GM23338 (cell line): Measurements from ENCODE around the gene RNLS. TPM values are rescaled to one million over a fixed set of nuclear protein-coding genes. Genes with fewer than 3 reads are reported as not detected.

Experiments used
- ATAC-seq: fragments of 200-7000 bp; cut with Tn5 transposase; 3 replicates; pipeline ENCODE4 v1.9.1; 2020
- DNase-seq: peaks from one replicate; pipeline ENCODE4 v3.0.0-alpha.2; 2015; ENCODE audit warnings: low spot score
- H2AFZ ChIP-seq: fragments of 200-600 bp; sonication (generic); 2 replicates; pipeline ENCODE4 v1.8.0; 2016; ENCODE audit warnings: antibody characterized with exemption, mild to moderate bottlenecking, moderate library complexity
- H3F3A ChIP-seq: fragments of 200-600 bp; sonication (generic); replicated peaks from 2 replicates; pipeline ENCODE4 v1.8.0; 2017; ENCODE audit warnings: antibody characterized with exemption, mixed run types, low read depth
- H3K27ac ChIP-seq: fragments of 200-600 bp; sonication (generic); 2 replicates; pipeline ENCODE4 v1.6.1; 2016; ENCODE audit warnings: low read depth
- H3K27me3 ChIP-seq: fragments of 200-600 bp; sonication (generic); 2 replicates; pipeline ENCODE4 v1.8.0; 2016; ENCODE audit warnings: mild to moderate bottlenecking, mixed run types, moderate library complexity; ENCODE audit not compliant: insufficient read depth
- H3K36me3 ChIP-seq: fragments of 200-600 bp; sonication (generic); 2 replicates; pipeline ENCODE4 v1.8.0; 2016; ENCODE audit warnings: mild to moderate bottlenecking; ENCODE audit not compliant: insufficient read depth
- H3K4me1 ChIP-seq: fragments of 200-600 bp; sonication (generic); 2 replicates; pipeline ENCODE4 v1.8.0; 2016; ENCODE audit warnings: mild to moderate bottlenecking, moderate library complexity; ENCODE audit not compliant: insufficient read depth
- H3K4me2 ChIP-seq: fragments of 200-600 bp; sonication (generic); 2 replicates; pipeline ENCODE4 v1.7.1; 2017; ENCODE audit warnings: mixed run types
- H3K4me3 ChIP-seq: fragments of 200-600 bp; sonication (generic); 2 replicates; pipeline ENCODE4 v1.6.1; 2016; ENCODE audit warnings: mixed run types
- H3K79me2 ChIP-seq: fragments of 200-600 bp; sonication (generic); replicated peaks from 2 replicates; pipeline ENCODE4 v1.8.0; 2017; ENCODE audit warnings: mild to moderate bottlenecking; ENCODE audit not compliant: insufficient read depth
- H3K9me2 ChIP-seq: fragments of 200-600 bp; sonication (generic); 2 replicates; pipeline ENCODE4 v1.8.0; 2017; ENCODE audit not compliant: insufficient read depth
- H4K20me1 ChIP-seq: fragments of 200-600 bp; sonication (generic); replicated peaks from 2 replicates; pipeline ENCODE4 v1.8.0; 2017; ENCODE audit warnings: mild to moderate bottlenecking; ENCODE audit not compliant: insufficient read depth
- H3K27ac Mint-ChIP-seq: 2 replicates; pipeline ENCODE4 v1.8.0; 2020; ENCODE audit warnings: inconsistent platforms, mild to moderate bottlenecking, moderate library complexity, mixed read lengths
- H3K27me3 Mint-ChIP-seq: 3 replicates; pipeline ENCODE4 v1.8.0; 2022; ENCODE audit warnings: low read depth, mild to moderate bottlenecking, moderate library complexity, mixed read lengths, inconsistent platforms; ENCODE audit not compliant: insufficient read depth, poor library complexity
- H3K36me3 Mint-ChIP-seq: 3 replicates; pipeline ENCODE4 v1.8.0; 2021; ENCODE audit warnings: low read depth, mild to moderate bottlenecking, inconsistent platforms, moderate library complexity, mixed read lengths
- H3K4me1 Mint-ChIP-seq: 3 replicates; pipeline ENCODE4 v1.8.0; 2020; ENCODE audit warnings: mild to moderate bottlenecking, inconsistent platforms, mixed read lengths
- H3K4me3 Mint-ChIP-seq: 3 replicates; pipeline ENCODE4 v1.8.0; 2021; ENCODE audit warnings: moderate library complexity, mild to moderate bottlenecking, inconsistent platforms, mixed read lengths
- H3K9me3 Mint-ChIP-seq: 3 replicates; pipeline ENCODE4 v1.8.0; 2020; ENCODE audit warnings: moderate library complexity, mild to moderate bottlenecking, inconsistent platforms, mixed read lengths
- CREB1 ChIP-seq: fragments of 250-450 bp; sonication (Bioruptor Pico); IDR thresholded peaks from 2 replicates; pipeline ENCODE4 v1.5.0; 2020; ENCODE audit warnings: low read depth, mild to moderate bottlenecking, moderate library complexity
- CTCF ChIP-seq, 2 experiments: fragments of 200-600 bp in 1 of 2; sonication (generic) in 1 of 2; conservative IDR thresholded peaks; 2 replicates each; pipeline versions ENCODE4 v1.5.1 to v1.6.1; 2016 to 2017; ENCODE audit warnings: antibody characterized with exemption in 2 of 2, low read depth in 2 of 2, mild to moderate bottlenecking in 2 of 2, moderate library complexity in 1 of 2
- ETS1 ChIP-seq: IDR thresholded peaks from 2 replicates; pipeline ENCODE4 v1.6.1; 2016; ENCODE audit warnings: antibody characterized with exemption
- EZH2 ChIP-seq: fragments of 200-600 bp; sonication (generic); IDR thresholded peaks from one replicate; pipeline ENCODE4 v1.8.0; 2017; ENCODE audit warnings: antibody characterized with exemption, mild to moderate bottlenecking, low read depth; ENCODE audit not compliant: unreplicated experiment
- EZH2phosphoT487 ChIP-seq: fragments of 200-600 bp; sonication (generic); IDR thresholded peaks from one replicate; pipeline ENCODE4 v1.8.1; 2018; ENCODE audit warnings: antibody characterized with exemption; ENCODE audit not compliant: unreplicated experiment
- REST ChIP-seq: IDR thresholded peaks from one replicate; pipeline ENCODE4 v1.6.1; 2018; ENCODE audit warnings: antibody characterized with exemption; ENCODE audit not compliant: unreplicated experiment
- STAT1 ChIP-seq: IDR thresholded peaks from one replicate; pipeline ENCODE4 v1.6.1; 2016; ENCODE audit warnings: antibody characterized with exemption; ENCODE audit not compliant: unreplicated experiment
- ZNF114 ChIP-seq: fragments of 250-450 bp; sonication (Bioruptor Pico); IDR thresholded peaks from 2 replicates; pipeline ENCODE4 v1.5.0; 2020; ENCODE audit warnings: mild to moderate bottlenecking, moderate library complexity
- ZNF331 ChIP-seq: fragments of 250-450 bp; sonication (Bioruptor Pico); IDR thresholded peaks from 2 replicates; pipeline ENCODE4 v1.5.0; 2020; ENCODE audit warnings: low read depth, mild to moderate bottlenecking, moderate library complexity
- ZNF462 ChIP-seq: fragments of 250-450 bp; sonication (Bioruptor Pico); IDR thresholded peaks from 2 replicates; pipeline ENCODE4 v1.5.0; 2020; ENCODE audit warnings: mild to moderate bottlenecking, moderate library complexity
- polyA plus RNA-seq: library from polyadenylated mRNA; unstranded; fragments of >200 nt; fragmentation: Nextera tagmentation; extraction: Ambion mirVana; gene quantifications from 2 replicates; pipeline ENCODE4 v1.2.1, GENCODE V29; 2016
- total RNA-seq: library from RNA; depleted of rRNA; stranded (reverse); fragments of >200 nt; shearing (Covaris generic); gene quantifications from 2 replicates; pipeline ENCODE4 v1.2.3, GENCODE V29; 2014

The RNLS gene
- total and polyA plus RNA-seq, 2 experiments from 2014 or later, result 8.8 to 15.2 TPM

GRCh38 chr10:88254091-88254490 is 329.0 kb downstream of the RNLS start (continued):
- TF ChIP-seq CTCF (conservative IDR thresholded peaks at IDR 0.05; ENCODE audit: low read depth in 2 of 2), result no peak
- TF ChIP-seq ZNF331, result no peak
- no peak for TF ChIP-seq STAT1
- no peak for TF ChIP-seq EZH2

GRCh38 chr10:88253622-88254021 is 329.5 kb downstream of the RNLS start:
- Mint-ChIP-seq H3K27ac (no peak overlapping the region), H3K9me3 (no peaks in the 10 kb centered on the region), H3K4me1 (no peaks in the 10 kb centered on the region), H3K27me3 (no peaks in the 10 kb centered on the region), H3K36me3 (no peaks in the 10 kb centered on the region), H3K4me3 (no peak overlapping the region)
- Histone ChIP-seq H3F3A (no peaks in the 10 kb centered on the region), H3K4me2 (no peak overlapping the region), H2AFZ (no peak overlapping the region), H3K4me1 (no peaks in the 10 kb centered on the region), H3K27ac (no peak overlapping the region), H3K4me3 (no peak overlapping the region), H3K9me2 (no peaks in the 10 kb centered on the region), H3K36me3 (no peaks in the 10 kb centered on the region), H4K20me1 (no peaks in the 10 kb centered on the region), H3K27me3 (no peaks in the 10 kb centered on the region), H3K79me2 (no peaks in the 10 kb centered on the region)
- DNase-seq (no peak), ATAC-seq (no peak)
- TF ChIP-seq ZNF331 (no peak), ZNF114 (CRISPR knock-in tag) (no peak), REST (no peak), ZNF462 (CRISPR knock-in tag) (no peak), CTCF (conservative IDR thresholded peaks at IDR 0.05; ENCODE audit: low read depth in 2 of 2) (no peak), STAT1 (no peak), EZH2phosphoT487 (no peak), ETS1 (no peak), CREB1 (CRISPR knock-in tag) (no peak)
